A673 (cell line): Measurements from ENCODE around the gene SH3GL2. TPM values are rescaled to one million over a fixed set of nuclear protein-coding genes. Genes with fewer than 3 reads are reported as not detected.
A peak's percentile ranks its signal among the peaks of the same experiment; 100 is the strongest.

Experiments used
- Bru-seq: library from RNA; stranded (reverse); fragments of 400-500 nt; gene quantifications from one replicate; lab custom pipeline; 2021; lab: Mats Ljungman, UMichigan
- BruChase-seq, 2 experiments: library from RNA; stranded (reverse); fragments of 400-500 nt; gene quantifications; one replicate each; lab custom pipeline; 2021; lab: Mats Ljungman, UMichigan
- BruUV-seq: library from RNA; stranded (reverse); fragments of 400-500 nt; replicated peaks from 2 replicates; lab custom pipeline; 2021; lab: Mats Ljungman, UMichigan
- CTCF ChIA-PET: fragments of 300-600 bp; sonication (Branson Sonifier 250); formaldehyde crosslinking; loops from one replicate; lab custom pipeline; 2022; ENCODE audit warnings: antibody characterized with exemption; lab: Charles Lee
- POLR2A ChIA-PET: fragments of 300-600 bp; sonication (Branson Sonifier 250); formaldehyde crosslinking; loops from one replicate; lab custom pipeline; 2022; ENCODE audit warnings: antibody characterized with exemption; ENCODE audit not compliant: low non-redundant PET; lab: Charles Lee
- DNase-seq: peaks from one replicate; pipeline ENCODE4 v3.0.0-alpha.2; 2015; ENCODE audit warnings: low spot score
- H3K27ac ChIP-seq: fragments of 200-600 bp; sonication (generic); 2 replicates; pipeline ENCODE4 v1.5.1; 2016; ENCODE audit warnings: mixed run types, low read depth, mild to moderate bottlenecking, mixed read lengths, antibody characterized with exemption, low read length; ENCODE audit not compliant: poor library complexity, severe bottlenecking
- H3K27me3 ChIP-seq: fragments of 200-600 bp; sonication (generic); replicated peaks from 2 replicates; pipeline ENCODE4 v1.6.1; 2017; ENCODE audit warnings: mixed run types, low read depth, mild to moderate bottlenecking, mixed read lengths, antibody characterized with exemption, low read length; ENCODE audit not compliant: insufficient read depth, poor library complexity
- H3K36me3 ChIP-seq: fragments of 200-600 bp; sonication (generic); 2 replicates; pipeline ENCODE4 v1.6.1; 2016; ENCODE audit warnings: mixed run types, mild to moderate bottlenecking, mixed read lengths, antibody characterized with exemption, low read length; ENCODE audit not compliant: insufficient read depth, poor library complexity, severe bottlenecking
- H3K4me1 ChIP-seq: fragments of 200-600 bp; sonication (generic); 2 replicates; pipeline ENCODE4 v1.6.1; 2017; ENCODE audit warnings: mixed run types, mild to moderate bottlenecking, mixed read lengths, antibody characterized with exemption, low read length; ENCODE audit not compliant: insufficient read depth, poor library complexity, severe bottlenecking
- H3K4me3 ChIP-seq: fragments of 200-600 bp; sonication (generic); 2 replicates; pipeline ENCODE4 v1.5.1; 2016; ENCODE audit warnings: low read depth, mixed run types, mild to moderate bottlenecking, mixed read lengths, low read length; ENCODE audit not compliant: poor library complexity, severe bottlenecking
- H3K9me3 ChIP-seq: fragments of 200-600 bp; sonication (generic); 2 replicates; pipeline ENCODE4 v1.6.1; 2016; ENCODE audit warnings: mixed run types, low read depth, mild to moderate bottlenecking, mixed read lengths, antibody characterized with exemption, low read length; ENCODE audit not compliant: poor library complexity, severe bottlenecking
- EZH2 ChIP-seq: fragments of 200-600 bp; sonication (generic); IDR thresholded peaks from 2 replicates; pipeline ENCODE4 v1.6.1; 2017; ENCODE audit warnings: borderline replicate concordance, low read depth, mild to moderate bottlenecking, mixed read lengths, antibody characterized with exemption, low read length; ENCODE audit not compliant: poor library complexity, severe bottlenecking
- intact Hi-C: fragments of 100-400 bp; cut with micrococcal nuclease; formaldehyde crosslinking; loops from one replicate; pipeline ENCODE4 v1.10.0; 2022; ENCODE audit not compliant: unreplicated experiment
- long read RNA-seq: library from polyadenylated mRNA; stranded (forward); transcript quantifications from one replicate; pipeline ENCODE4 v2.0.0, GENCODE V29; 2022
- total RNA-seq: library from RNA; stranded (reverse); gene quantifications from 2 replicates; pipeline ENCODE4 v1.2.3, GENCODE V29; 2021
- TF ChIP-seq, protein P1 (sequence below): fragments of 300-800, 200-600 bp; sonication (generic); conservative IDR thresholded peaks from 2 replicates; pipeline ENCODE4 v1.5.1; 2017; ENCODE audit warnings: low read depth, mild to moderate bottlenecking, antibody characterized with exemption, low read length, moderate library complexity, mixed read lengths

The SH3GL2 gene
- total RNA-seq = not detected in 2 replicates
- Bru-seq, nascent RNA = percentile 7 among the genes with signal in this experiment
- BruChase-seq, experiment 1, labeled RNA remaining after a 2-hour chase = percentile 14 among the genes with signal in this experiment
- percentile 13 among the genes with signal in this experiment for BruChase-seq, experiment 2, labeled RNA remaining after a 6-hour chase
- long read RNA-seq = 0 reads

DNA sequence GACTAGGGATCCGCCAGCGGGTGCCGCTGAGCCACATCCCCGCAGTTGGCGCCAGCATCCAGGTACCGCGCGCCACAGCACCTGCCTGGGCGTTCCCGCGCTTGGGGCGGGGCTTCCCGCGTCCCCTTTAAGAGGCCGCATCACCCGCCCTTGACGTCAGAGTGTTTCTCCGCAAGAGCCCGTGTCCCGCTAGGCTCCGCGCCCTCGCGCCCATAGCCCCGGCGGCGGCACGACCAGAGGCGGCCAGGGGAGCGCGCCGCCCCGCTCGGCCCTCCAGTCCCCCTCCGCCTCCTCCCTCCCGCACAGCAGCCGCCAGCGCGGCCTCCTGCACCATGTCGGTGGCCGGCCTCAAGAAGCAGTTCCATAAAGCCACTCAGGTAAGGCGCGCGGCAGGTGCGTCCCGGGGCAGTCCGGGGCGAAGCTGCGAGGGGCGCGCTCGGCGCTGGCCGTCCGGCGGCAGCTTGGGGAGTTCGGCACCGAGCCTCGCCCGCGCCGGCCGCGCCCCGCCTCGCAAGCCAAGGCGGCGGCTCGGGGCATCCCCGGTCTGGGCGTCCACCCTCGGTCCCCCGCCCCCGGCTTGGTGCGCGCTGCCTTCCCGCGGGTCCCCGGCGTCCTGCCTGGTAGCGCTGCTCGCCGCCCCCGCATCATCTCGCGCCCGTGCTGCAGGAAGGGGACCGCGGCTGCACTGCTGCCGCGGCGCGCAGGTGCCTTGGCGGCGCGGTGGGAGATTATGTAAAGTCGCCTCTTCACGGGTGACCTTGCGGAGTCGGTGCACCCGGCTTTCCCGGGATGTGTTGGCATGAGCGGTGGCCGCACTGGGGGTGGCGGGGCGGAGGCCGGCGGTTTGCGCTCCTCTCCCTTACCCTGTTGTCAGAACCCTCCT is at the start of gene SH3GL2:
Gene SH3GL2 (plus strand): TSS at position 156 of the 883 bp plus-strand sequence.
- no peaks in the 10 kb centered on the region for H3K9me3 ChIP-seq
- DNase-seq = peak; percentile 8
- peak within 1 kb of the TSS; percentile 17 for H3K4me3 ChIP-seq
- H3K27ac ChIP-seq = no peak within 1 kb of the TSS
- H3K36me3 ChIP-seq = no peaks in the 10 kb centered on the region
- H3K4me1 ChIP-seq = no peaks in the 10 kb centered on the region
- intact Hi-C loops = no loop called here
- TF ChIP-seq, protein P1, sequence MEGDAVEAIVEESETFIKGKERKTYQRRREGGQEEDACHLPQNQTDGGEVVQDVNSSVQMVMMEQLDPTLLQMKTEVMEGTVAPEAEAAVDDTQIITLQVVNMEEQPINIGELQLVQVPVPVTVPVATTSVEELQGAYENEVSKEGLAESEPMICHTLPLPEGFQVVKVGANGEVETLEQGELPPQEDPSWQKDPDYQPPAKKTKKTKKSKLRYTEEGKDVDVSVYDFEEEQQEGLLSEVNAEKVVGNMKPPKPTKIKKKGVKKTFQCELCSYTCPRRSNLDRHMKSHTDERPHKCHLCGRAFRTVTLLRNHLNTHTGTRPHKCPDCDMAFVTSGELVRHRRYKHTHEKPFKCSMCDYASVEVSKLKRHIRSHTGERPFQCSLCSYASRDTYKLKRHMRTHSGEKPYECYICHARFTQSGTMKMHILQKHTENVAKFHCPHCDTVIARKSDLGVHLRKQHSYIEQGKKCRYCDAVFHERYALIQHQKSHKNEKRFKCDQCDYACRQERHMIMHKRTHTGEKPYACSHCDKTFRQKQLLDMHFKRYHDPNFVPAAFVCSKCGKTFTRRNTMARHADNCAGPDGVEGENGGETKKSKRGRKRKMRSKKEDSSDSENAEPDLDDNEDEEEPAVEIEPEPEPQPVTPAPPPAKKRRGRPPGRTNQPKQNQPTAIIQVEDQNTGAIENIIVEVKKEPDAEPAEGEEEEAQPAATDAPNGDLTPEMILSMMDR = no peak
- peak; percentile 73 for TF ChIP-seq EZH2
- ChIA-PET CTCF (no interaction called here), POLR2A (no interaction called here)
- no TSS peak for BruUV-seq
- H3K27me3 ChIP-seq = peaks cover 45% of the 10 kb centered on the region

DNA sequence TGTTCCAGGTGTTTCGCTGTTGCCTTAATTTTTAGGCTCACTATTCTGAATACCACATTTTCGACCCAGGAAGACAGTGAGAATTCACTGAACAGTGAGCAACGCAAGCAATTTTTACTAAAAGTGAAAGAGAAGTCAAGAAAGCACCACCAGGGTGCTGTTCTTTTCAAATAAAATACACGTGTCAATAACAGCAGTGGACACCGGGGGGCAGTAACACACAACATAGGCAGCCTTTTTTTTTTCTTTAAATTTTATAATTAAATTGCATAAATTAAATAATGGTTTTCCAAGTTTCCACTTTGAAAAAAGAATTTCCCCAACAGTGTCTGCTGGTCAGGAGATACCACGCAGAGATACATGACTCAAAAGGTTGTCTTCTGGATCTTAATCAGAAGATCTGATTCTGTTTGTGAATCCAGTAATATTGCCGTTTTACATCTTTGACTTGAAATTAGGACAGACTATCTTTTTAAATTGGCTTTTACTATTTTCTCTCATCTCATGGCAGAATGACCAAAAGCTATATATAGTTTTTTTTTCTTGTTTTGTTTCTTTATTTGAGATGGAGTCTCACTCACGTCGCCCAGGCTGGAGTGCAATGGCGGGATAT is 47.1 kb upstream of the SH3GL2 start:
- BruUV-seq = no TSS peak
- DNase-seq = peak; percentile 37
- TF ChIP-seq, protein P1 = peak; percentile 63
- TF ChIP-seq EZH2 = no peak
- no peaks in the 10 kb centered on the region for H3K36me3 ChIP-seq
- no peak overlapping the region for H3K27ac ChIP-seq
- intact Hi-C loops = loop anchor here (2.0 to 5.0 kb wide), 2 partner anchors 271 to 681 kb away; no protein-coding TSS in a partner anchor
- ChIA-PET CTCF (no interaction called here), POLR2A (no interaction called here)
- H3K4me1 ChIP-seq = no peaks in the 10 kb centered on the region
- no peak overlapping the region for H3K4me3 ChIP-seq
- no peaks in the 10 kb centered on the region for H3K27me3 ChIP-seq
- H3K9me3 ChIP-seq = no peaks in the 10 kb centered on the region

DNA sequence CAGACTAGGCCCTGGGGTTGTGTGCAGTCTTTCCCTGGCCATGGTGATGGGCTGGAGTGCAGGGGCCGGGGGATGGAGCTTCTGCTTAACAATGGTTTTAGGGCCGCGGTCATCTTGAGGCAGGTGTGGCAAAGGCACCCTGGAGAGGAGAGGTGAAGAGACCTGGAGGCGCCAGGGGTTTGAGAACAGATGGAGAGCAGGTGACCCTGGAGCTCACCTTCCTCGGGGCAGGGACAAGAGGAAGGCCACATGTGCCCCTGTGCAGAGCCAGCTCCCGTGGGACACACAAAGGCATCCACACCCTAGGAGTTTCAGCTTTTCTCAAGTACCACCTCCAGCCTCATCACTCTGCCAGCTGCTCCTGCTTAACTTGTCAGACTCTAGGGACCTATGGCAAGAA is 46.4 kb upstream of the SH3GL2 start:
- intact Hi-C loops = loop anchor here (5.0 kb wide), 1 partner anchor 680 kb away; no protein-coding TSS in a partner anchor
- DNase-seq = no peak
- ChIA-PET POLR2A (no interaction called here), CTCF (no interaction called here)
- Histone ChIP-seq H3K27ac (no peak overlapping the region), H3K27me3 (no peaks in the 10 kb centered on the region), H3K36me3 (no peaks in the 10 kb centered on the region), H3K9me3 (no peaks in the 10 kb centered on the region), H3K4me3 (no peak overlapping the region), H3K4me1 (no peaks in the 10 kb centered on the region)
- TF ChIP-seq, protein P1 = no peak
- TF ChIP-seq EZH2 = no peak
- BruUV-seq = no TSS peak
